Prostate gland (tissue), 2 donors: ENCODE data around the gene MYO5A.

Source experiments
- POLR2A ChIP-seq: fragments of 450-650 bp; IDR thresholded peaks from one replicate; pipeline ENCODE4 v1.6.1; 2016; ENCODE audit warnings: antibody characterized with exemption, mild to moderate bottlenecking
- TF ChIP-seq, protein P1 (sequence below), 4 experiments: fragments of 200-600 bp in 2 of 4; fragments of 450-650 bp in 2 of 4; sonication (generic) in 2 of 4; IDR thresholded peaks; 1 replicate in 3 of 4; 2 replicates in 1 of 4; pipeline ENCODE4 v1.5.1; 2016 to 2019; ENCODE audit warnings: antibody characterized with exemption in 4 of 4, mild to moderate bottlenecking in 2 of 4, moderate library complexity in 2 of 4

DNA sequence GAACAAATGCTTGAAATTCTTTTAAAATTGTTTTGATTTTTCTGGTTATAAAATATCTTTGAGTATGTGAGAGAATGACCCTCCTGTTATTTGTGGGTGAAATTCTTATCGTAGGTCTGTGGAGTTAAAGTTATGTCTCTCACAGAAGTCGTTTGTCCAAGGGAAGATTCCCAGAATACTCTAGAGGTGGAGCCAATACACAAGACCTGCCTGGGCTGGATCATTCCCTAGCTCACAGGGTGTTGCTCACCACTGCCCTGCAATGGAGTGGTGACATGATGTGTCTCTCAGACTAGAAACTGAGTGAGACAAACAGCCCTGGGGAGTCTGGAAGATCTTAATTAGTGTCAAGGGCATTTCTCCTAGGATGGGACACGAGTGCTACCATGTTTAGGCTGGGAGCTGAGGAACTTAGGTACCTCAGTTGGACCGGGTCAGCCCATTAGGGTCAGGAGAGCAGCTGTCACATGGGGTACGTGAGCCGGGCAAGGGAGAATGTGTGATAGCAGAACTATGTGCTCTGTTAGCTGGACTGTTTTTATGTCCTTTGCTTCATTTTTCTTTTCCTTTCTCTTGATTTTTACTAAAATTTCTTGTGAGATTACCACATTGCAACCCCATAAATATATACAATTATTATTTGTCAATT, 179.5 kb downstream of the MYO5A start:
- TF ChIP-seq, protein P1, sequence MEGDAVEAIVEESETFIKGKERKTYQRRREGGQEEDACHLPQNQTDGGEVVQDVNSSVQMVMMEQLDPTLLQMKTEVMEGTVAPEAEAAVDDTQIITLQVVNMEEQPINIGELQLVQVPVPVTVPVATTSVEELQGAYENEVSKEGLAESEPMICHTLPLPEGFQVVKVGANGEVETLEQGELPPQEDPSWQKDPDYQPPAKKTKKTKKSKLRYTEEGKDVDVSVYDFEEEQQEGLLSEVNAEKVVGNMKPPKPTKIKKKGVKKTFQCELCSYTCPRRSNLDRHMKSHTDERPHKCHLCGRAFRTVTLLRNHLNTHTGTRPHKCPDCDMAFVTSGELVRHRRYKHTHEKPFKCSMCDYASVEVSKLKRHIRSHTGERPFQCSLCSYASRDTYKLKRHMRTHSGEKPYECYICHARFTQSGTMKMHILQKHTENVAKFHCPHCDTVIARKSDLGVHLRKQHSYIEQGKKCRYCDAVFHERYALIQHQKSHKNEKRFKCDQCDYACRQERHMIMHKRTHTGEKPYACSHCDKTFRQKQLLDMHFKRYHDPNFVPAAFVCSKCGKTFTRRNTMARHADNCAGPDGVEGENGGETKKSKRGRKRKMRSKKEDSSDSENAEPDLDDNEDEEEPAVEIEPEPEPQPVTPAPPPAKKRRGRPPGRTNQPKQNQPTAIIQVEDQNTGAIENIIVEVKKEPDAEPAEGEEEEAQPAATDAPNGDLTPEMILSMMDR (IDR thresholded peaks at IDR 0.05), result no peak
- TF ChIP-seq POLR2A, result no peak
